H9 (cell line): ENCODE results near the gene NEK5. TPM values are rescaled to one million over a fixed set of nuclear protein-coding genes. Genes with fewer than 3 reads are reported as not detected.

Experiments
- DNase-seq: peaks from one replicate; pipeline ENCODE4 v3.0.0-alpha.2; 2017
- H2AFZ ChIP-seq: one replicate; pipeline ENCODE4 v1.6.1; 2013; ENCODE audit warnings: mild to moderate bottlenecking, low read length, control low read depth, moderate library complexity
- H2AK5ac ChIP-seq: 2 replicates; pipeline ENCODE4 v1.6.1; 2013; ENCODE audit warnings: low read length, control low read depth, mixed read lengths; ENCODE audit not compliant: insufficient read length
- H2BK120ac ChIP-seq: one replicate; pipeline ENCODE4 v1.6.1; 2013; ENCODE audit warnings: low read depth, mild to moderate bottlenecking, low read length, control low read depth, inconsistent platforms; ENCODE audit not compliant: poor library complexity, severe bottlenecking
- H2BK12ac ChIP-seq: 2 replicates; pipeline ENCODE4 v1.6.1; 2013; ENCODE audit warnings: low read length, control low read depth, mixed read lengths, low read depth; ENCODE audit not compliant: insufficient read length
- H2BK15ac ChIP-seq: 2 replicates; pipeline ENCODE4 v1.6.1; 2013; ENCODE audit warnings: low read depth, low read length, control low read depth
- H2BK20ac ChIP-seq: one replicate; pipeline ENCODE4 v1.6.1; 2013; ENCODE audit warnings: low read depth, mild to moderate bottlenecking, low read length, control low read depth, inconsistent platforms; ENCODE audit not compliant: poor library complexity, severe bottlenecking
- H2BK5ac ChIP-seq: 2 replicates; pipeline ENCODE4 v1.6.1; 2013; ENCODE audit warnings: low read length, control low read depth, mixed read lengths; ENCODE audit not compliant: insufficient read length
- H3K14ac ChIP-seq: 2 replicates; pipeline ENCODE4 v1.6.1; 2013; ENCODE audit warnings: low read length, control low read depth; ENCODE audit not compliant: insufficient read depth
- H3K18ac ChIP-seq: 2 replicates; pipeline ENCODE4 v1.6.1; 2013; ENCODE audit warnings: low read depth, mild to moderate bottlenecking, mixed read lengths, low read length, control low read depth; ENCODE audit not compliant: insufficient read length
- H3K23ac ChIP-seq: 2 replicates; pipeline ENCODE4 v1.6.1; 2013; ENCODE audit warnings: low read length, control low read depth, mixed read lengths, low read depth; ENCODE audit not compliant: insufficient read length
- H3K23me2 ChIP-seq: 2 replicates; pipeline ENCODE4 v1.6.1; 2013; ENCODE audit warnings: low read depth, mild to moderate bottlenecking, mixed read lengths, low read length, control low read depth; ENCODE audit not compliant: insufficient read length, poor library complexity, severe bottlenecking
- H3K27ac ChIP-seq: 2 replicates; pipeline ENCODE4 v1.5.1; 2013; ENCODE audit warnings: low read length, control low read depth, mixed read lengths, low read depth; ENCODE audit not compliant: insufficient read length
- H3K27me3 ChIP-seq: 2 replicates; pipeline ENCODE4 v1.6.1; 2013; ENCODE audit warnings: low read length, control low read depth, inconsistent platforms; ENCODE audit not compliant: insufficient read depth
- H3K4ac ChIP-seq: 2 replicates; pipeline ENCODE4 v1.6.1; 2013; ENCODE audit warnings: low read depth, mild to moderate bottlenecking, control low read depth, inconsistent platforms, low read length, moderate library complexity
- H3K4me1 ChIP-seq: 2 replicates; pipeline ENCODE4 v1.6.1; 2013; ENCODE audit warnings: low read length, control low read depth, inconsistent platforms; ENCODE audit not compliant: insufficient read depth
- H3K4me2 ChIP-seq: 2 replicates; pipeline ENCODE4 v1.6.1; 2013; ENCODE audit warnings: low read length, control low read depth, mixed read lengths; ENCODE audit not compliant: insufficient read length, insufficient read depth
- H3K56ac ChIP-seq: 2 replicates; pipeline ENCODE4 v1.6.1; 2013; ENCODE audit warnings: low read depth, mild to moderate bottlenecking, mixed read lengths, low read length, control low read depth; ENCODE audit not compliant: insufficient read length
- H3K79me1 ChIP-seq: 2 replicates; pipeline ENCODE4 v1.6.1; 2013; ENCODE audit warnings: low read depth, mild to moderate bottlenecking, moderate library complexity, low read length, control low read depth, inconsistent platforms; ENCODE audit not compliant: insufficient read depth, poor library complexity, severe bottlenecking
- H3K79me2 ChIP-seq: 2 replicates; pipeline ENCODE4 v1.6.1; 2013; ENCODE audit warnings: low read length, control low read depth, inconsistent platforms; ENCODE audit not compliant: insufficient read depth
- H3K9ac ChIP-seq: 2 replicates; pipeline ENCODE4 v1.6.1; 2013; ENCODE audit warnings: low read length, control low read depth, mixed read lengths; ENCODE audit not compliant: insufficient read length; ENCODE audit errors: extremely low read depth
- H3K9me3 ChIP-seq: one replicate; pipeline ENCODE4 v1.6.1; 2013; ENCODE audit warnings: low read depth, low read length, inconsistent platforms; ENCODE audit not compliant: control insufficient read depth
- H3T11ph ChIP-seq: one replicate; pipeline ENCODE4 v1.6.1; 2013; ENCODE audit warnings: mild to moderate bottlenecking, low read length, control low read depth, inconsistent platforms
- H4K20me1 ChIP-seq: one replicate; pipeline ENCODE4 v1.6.1; 2013; ENCODE audit not compliant: control insufficient read depth, insufficient read length, insufficient read depth
- H4K5ac ChIP-seq: 2 replicates; pipeline ENCODE4 v1.6.1; 2013; ENCODE audit warnings: low read depth, mild to moderate bottlenecking, mixed read lengths, low read length, control low read depth; ENCODE audit not compliant: insufficient read length
- H4K8ac ChIP-seq: replicated peaks from 2 replicates; pipeline ENCODE4 v1.6.1; 2013; ENCODE audit warnings: low read length, control low read depth, mixed read lengths, low read depth; ENCODE audit not compliant: insufficient read length
- H4K91ac ChIP-seq: 2 replicates; pipeline ENCODE4 v1.6.1; 2013; ENCODE audit warnings: low read depth, mild to moderate bottlenecking, moderate library complexity, mixed read lengths, low read length, control low read depth; ENCODE audit not compliant: insufficient read length
- H3K27ac Mint-ChIP-seq, 3 experiments: 2 replicates in 2 of 3; 3 replicates in 1 of 3; pipeline ENCODE4 v1.8.0; 2020 to 2021; ENCODE audit warnings: mixed read lengths in 3 of 3, mild to moderate bottlenecking in 1 of 3, moderate library complexity in 1 of 3
- H3K27me3 Mint-ChIP-seq: 2 replicates; pipeline ENCODE4 v1.8.0; 2021; ENCODE audit warnings: low read depth, mild to moderate bottlenecking, moderate library complexity, mixed read lengths
- H3K36me3 Mint-ChIP-seq, 3 experiments: 2 replicates in 2 of 3; 3 replicates in 1 of 3; pipeline ENCODE4 v1.8.0; 2020 to 2021; ENCODE audit warnings: low read depth in 3 of 3, mixed read lengths in 3 of 3; ENCODE audit not compliant: insufficient read depth in 1 of 3
- H3K4me1 Mint-ChIP-seq, 2 experiments: 2 replicates each; pipeline ENCODE4 v1.8.0; 2020; ENCODE audit warnings: mixed read lengths in 2 of 2
- H3K4me3 Mint-ChIP-seq, 2 experiments: 2 replicates in 1 of 2; 3 replicates in 1 of 2; pipeline ENCODE4 v1.8.0; 2020 to 2021; ENCODE audit warnings: mild to moderate bottlenecking in 2 of 2, mixed read lengths in 2 of 2, moderate library complexity in 1 of 2
- H3K9me3 Mint-ChIP-seq, 2 experiments: 2 replicates in 1 of 2; 3 replicates in 1 of 2; pipeline ENCODE4 v1.8.0; 2020; ENCODE audit warnings: mild to moderate bottlenecking in 2 of 2, mixed read lengths in 2 of 2, moderate library complexity in 1 of 2
- WGBS: extraction: QIAGEN DNeasy Blood & Tissue Kit; methylation state at CpG from one replicate; pipeline ENCODE4 v1.1.7; 2013; ENCODE audit warnings: missing lambda C conversion rate, low lambda C conversion rate, mixed read lengths; ENCODE audit not compliant: insufficient read length; ENCODE audit errors: extremely low coverage; 5-methylcytosine and 5-hydroxymethylcytosine counted together
- total RNA-seq: library from RNA; stranded (reverse); gene quantifications from 2 replicates; pipeline ENCODE4 v1.2.1, GENCODE V29; 2021
- TF ChIP-seq, protein P1 (sequence below): fragments of 200-600 bp; sonication (generic); conservative IDR thresholded peaks from 3 replicates; pipeline ENCODE4 v1.8.0; 2021; ENCODE audit warnings: antibody characterized with exemption, mild to moderate bottlenecking

The NEK5 gene
- total RNA-seq, 1 experiment from 2014 or later, result 0.26 TPM

GRCh38 chr13:52104624-52105023 is 24.2 kb downstream of the NEK5 start:
- no peak overlapping the region for H3K4me2 ChIP-seq
- TF ChIP-seq, protein P1, sequence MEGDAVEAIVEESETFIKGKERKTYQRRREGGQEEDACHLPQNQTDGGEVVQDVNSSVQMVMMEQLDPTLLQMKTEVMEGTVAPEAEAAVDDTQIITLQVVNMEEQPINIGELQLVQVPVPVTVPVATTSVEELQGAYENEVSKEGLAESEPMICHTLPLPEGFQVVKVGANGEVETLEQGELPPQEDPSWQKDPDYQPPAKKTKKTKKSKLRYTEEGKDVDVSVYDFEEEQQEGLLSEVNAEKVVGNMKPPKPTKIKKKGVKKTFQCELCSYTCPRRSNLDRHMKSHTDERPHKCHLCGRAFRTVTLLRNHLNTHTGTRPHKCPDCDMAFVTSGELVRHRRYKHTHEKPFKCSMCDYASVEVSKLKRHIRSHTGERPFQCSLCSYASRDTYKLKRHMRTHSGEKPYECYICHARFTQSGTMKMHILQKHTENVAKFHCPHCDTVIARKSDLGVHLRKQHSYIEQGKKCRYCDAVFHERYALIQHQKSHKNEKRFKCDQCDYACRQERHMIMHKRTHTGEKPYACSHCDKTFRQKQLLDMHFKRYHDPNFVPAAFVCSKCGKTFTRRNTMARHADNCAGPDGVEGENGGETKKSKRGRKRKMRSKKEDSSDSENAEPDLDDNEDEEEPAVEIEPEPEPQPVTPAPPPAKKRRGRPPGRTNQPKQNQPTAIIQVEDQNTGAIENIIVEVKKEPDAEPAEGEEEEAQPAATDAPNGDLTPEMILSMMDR, result no peak
- H3K9me3 ChIP-seq, result no peaks in the 10 kb centered on the region
- no peaks in the 10 kb centered on the region for H3K27me3 ChIP-seq
- H2BK15ac ChIP-seq, result no peak overlapping the region
- no peak overlapping the region for H3K4ac ChIP-seq
- H3T11ph ChIP-seq, result no peak overlapping the region
- H2BK5ac ChIP-seq, result no peak overlapping the region
- H2BK120ac ChIP-seq, result no peak overlapping the region
- H2BK12ac ChIP-seq, result no peak overlapping the region
- no peak overlapping the region for H4K8ac ChIP-seq
- no peak overlapping the region for H3K27ac ChIP-seq
- no peak overlapping the region for H4K91ac ChIP-seq
- no CpG with 5 or more reads among the region's 1 CpG for WGBS
- Mint-ChIP-seq H3K4me1 (peaks cover 2 to 7% of the 10 kb centered on the region in 2 experiments; a peak in 3 of 4 replicates), H3K4me3 (no peak overlapping the region), H3K27ac (no peak overlapping the region), H3K36me3 (peaks cover 3 to 16% (median 6%) of the 10 kb centered on the region in 3 experiments; a peak in 6 of 7 replicates), H3K27me3 (no peaks in the 10 kb centered on the region), H3K9me3 (peaks cover 11 to 13% of the 10 kb centered on the region in 2 experiments)
- H2AK5ac ChIP-seq, result no peak overlapping the region
- no peak overlapping the region for H2BK20ac ChIP-seq
- no peaks in the 10 kb centered on the region for H4K20me1 ChIP-seq
- no peak overlapping the region for H3K18ac ChIP-seq
- no peak overlapping the region for H3K56ac ChIP-seq
- H3K79me2 ChIP-seq, result no peaks in the 10 kb centered on the region
- H3K4me1 ChIP-seq, result no peaks in the 10 kb centered on the region
- H3K79me1 ChIP-seq, result no peaks in the 10 kb centered on the region
- no peak for DNase-seq
- H3K23ac ChIP-seq, result no peak overlapping the region
- no peak overlapping the region for H2AFZ ChIP-seq
- no peak overlapping the region for H4K5ac ChIP-seq
- no peak overlapping the region for H3K14ac ChIP-seq
- no peaks in the 10 kb centered on the region for H3K23me2 ChIP-seq
- H3K9ac ChIP-seq, result no peak overlapping the region
